LNCAP (cell line): ENCODE measurements around the gene GAL.

Experiments used
- CTCF ChIP-seq: fragments of 450-650 bp; IDR thresholded peaks from 2 replicates; pipeline ENCODE4 v1.5.1; 2017; ENCODE audit warnings: mild to moderate bottlenecking

The GAL gene

GRCh38 chr11:68683121-68683520 is 1.2 kb upstream of the GAL start:
- no peak for TF ChIP-seq CTCF

GRCh38 chr11:68683536-68684384 is 584 bp upstream of the GAL start:
- no peak for TF ChIP-seq CTCF

- no peak for TF ChIP-seq CTCF
These were observed 1.5 kb downstream of the GAL start for GRCh38 chr11:68685656-68686380.

- TF ChIP-seq CTCF, result no peak
These were observed 2.1 kb downstream of the GAL start for GRCh38 chr11:68686486-68686885.

GRCh38 chr11:68687311-68687710 is 3.0 kb downstream of the GAL start:
- TF ChIP-seq CTCF, result no peak

GRCh38 chr11:68687986-68688385 is 3.6 kb downstream of the GAL start:
- no peak for TF ChIP-seq CTCF

GRCh38 chr11:68688881-68689280 is 4.5 kb downstream of the GAL start:
- TF ChIP-seq CTCF, result no peak
